IMR-90 (cell line): ENCODE measurements around the gene ARMC9. TPM values are rescaled to one million over a fixed set of nuclear protein-coding genes. Genes with fewer than 3 reads are reported as not detected.

ENCODE experiments used
- ATAC-seq: fragments of 200-7000 bp; cut with Tn5 transposase; 2 replicates; pipeline ENCODE4 v1.9.1; 2020; ENCODE audit warnings: low read depth, mild to moderate bottlenecking, moderate library complexity
- BruUV-seq: library from RNA; stranded (reverse); fragments of 400-500 nt; replicated peaks from 2 replicates; lab custom pipeline; 2021; lab: Mats Ljungman, UMichigan
- CTCF ChIA-PET: fragments of 300-600 bp; formaldehyde crosslinking; extraction: SDS; loops from one replicate; lab custom pipeline; 2021; ENCODE audit warnings: antibody characterized with exemption; lab: Yijun Ruan, JAX
- POLR2A ChIA-PET: fragments of 300-600 bp; sonication (Branson Sonifier 250); formaldehyde crosslinking; loops from one replicate; lab custom pipeline; 2022; ENCODE audit warnings: antibody characterized with exemption; ENCODE audit not compliant: unreplicated experiment; lab: Charles Lee
- DNase-seq: peaks from one replicate; pipeline ENCODE4 v3.0.0; 2013
- H2AFZ ChIP-seq: replicated peaks from 2 replicates; pipeline ENCODE3; 2013; ENCODE audit warnings: low read length, mild to moderate bottlenecking; ENCODE audit not compliant: poor library complexity
- H2AK5ac ChIP-seq: 2 replicates; pipeline ENCODE4 v1.6.1; 2013; ENCODE audit warnings: low read depth, low read length, inconsistent platforms
- H2AK9ac ChIP-seq: replicated peaks from 2 replicates; pipeline ENCODE3; 2013; ENCODE audit warnings: mild to moderate bottlenecking, low read depth, low read length, moderate library complexity; ENCODE audit not compliant: poor library complexity
- H2BK120ac ChIP-seq: 2 replicates; pipeline ENCODE4 v1.6.1; 2013; ENCODE audit warnings: low read depth, low read length, inconsistent platforms
- H2BK15ac ChIP-seq: 3 replicates; pipeline ENCODE4 v1.6.1; 2013; ENCODE audit warnings: low read depth, low read length, inconsistent platforms
- H2BK20ac ChIP-seq: 2 replicates; pipeline ENCODE4 v1.6.1; 2013; ENCODE audit warnings: low read depth, mild to moderate bottlenecking, inconsistent platforms, low read length, moderate library complexity
- H2BK5ac ChIP-seq: 2 replicates; pipeline ENCODE4 v1.6.1; 2013; ENCODE audit warnings: mild to moderate bottlenecking, low read depth, low read length, inconsistent platforms; ENCODE audit not compliant: poor library complexity, severe bottlenecking
- H3K14ac ChIP-seq: replicated peaks from 2 replicates; pipeline ENCODE4 v1.6.1; 2013; ENCODE audit warnings: low read depth, low read length, inconsistent platforms
- H3K18ac ChIP-seq: 2 replicates; pipeline ENCODE4 v1.6.1; 2013; ENCODE audit warnings: low read depth, low read length, control low read depth
- H3K23ac ChIP-seq: 2 replicates; pipeline ENCODE4 v1.6.1; 2013; ENCODE audit warnings: low read depth, low read length, inconsistent platforms
- H3K27ac ChIP-seq: 2 replicates; pipeline ENCODE4 v1.5.1; 2013; ENCODE audit warnings: mild to moderate bottlenecking, control low read depth, low read length; ENCODE audit not compliant: insufficient read depth
- H3K27me3 ChIP-seq: 2 replicates; pipeline ENCODE4 v1.6.1; 2013; ENCODE audit warnings: low read length; ENCODE audit not compliant: control insufficient read depth, insufficient read depth
- H3K36me3 ChIP-seq: 2 replicates; pipeline ENCODE4 v1.6.1; 2013; ENCODE audit warnings: low read length, mixed read lengths; ENCODE audit not compliant: control insufficient read depth, insufficient read depth
- H3K4ac ChIP-seq: 2 replicates; pipeline ENCODE4 v1.6.1; 2013; ENCODE audit warnings: low read depth, low read length, inconsistent platforms
- H3K4me1 ChIP-seq: 2 replicates; pipeline ENCODE4 v1.6.1; 2013; ENCODE audit warnings: low read length, mixed read lengths; ENCODE audit not compliant: control insufficient read depth, insufficient read depth
- H3K4me2 ChIP-seq: 2 replicates; pipeline ENCODE4 v1.6.1; 2013; ENCODE audit warnings: low read depth, mild to moderate bottlenecking, control low read depth, low read length, moderate library complexity
- H3K4me3 ChIP-seq: 2 replicates; pipeline ENCODE4 v1.5.1; 2013; ENCODE audit warnings: low read depth, mild to moderate bottlenecking, control low read depth, low read length, moderate library complexity; ENCODE audit not compliant: insufficient read depth
- H3K56ac ChIP-seq: 2 replicates; pipeline ENCODE4 v1.6.1; 2013; ENCODE audit warnings: low read length, inconsistent platforms; ENCODE audit not compliant: insufficient read depth; ENCODE audit errors: extremely low read depth
- H3K79me1 ChIP-seq, 2 experiments: 2 replicates each; pipeline ENCODE4 v1.6.1; 2013; ENCODE audit warnings: low read length in 2 of 2, inconsistent platforms in 1 of 2, low read depth in 1 of 2
- H3K9ac ChIP-seq: 2 replicates; pipeline ENCODE4 v1.6.1; 2013; ENCODE audit warnings: low read depth, low read length, control low read depth
- H3K9me1 ChIP-seq: 2 replicates; pipeline ENCODE4 v1.6.1; 2013; ENCODE audit warnings: low read length, inconsistent platforms; ENCODE audit not compliant: insufficient read depth
- H3K9me3 ChIP-seq: 2 replicates; pipeline ENCODE4 v1.6.1; 2013; ENCODE audit warnings: low read length; ENCODE audit not compliant: control insufficient read depth, insufficient read depth
- H4K20me1 ChIP-seq: 2 replicates; pipeline ENCODE4 v1.6.1; 2013; ENCODE audit warnings: low read length, inconsistent platforms; ENCODE audit not compliant: insufficient read depth
- H4K5ac ChIP-seq: 2 replicates; pipeline ENCODE4 v1.6.1; 2013; ENCODE audit warnings: mild to moderate bottlenecking, low read depth, low read length, control low read depth
- H4K8ac ChIP-seq, 2 experiments: 2 replicates each; pipeline ENCODE4 v1.6.1; 2013; ENCODE audit warnings: low read depth in 2 of 2, low read length in 2 of 2, control low read depth in 1 of 2, inconsistent platforms in 1 of 2
- H4K91ac ChIP-seq: 2 replicates; pipeline ENCODE4 v1.6.1; 2013; ENCODE audit warnings: low read depth, low read length, inconsistent platforms; ENCODE audit not compliant: insufficient read depth
- BHLHE40 ChIP-seq: fragments of 150-350 bp; IDR thresholded peaks from 2 replicates; pipeline ENCODE4 v1.6.1; 2016; ENCODE audit warnings: mild to moderate bottlenecking, low read depth, low read length
- CEBPB ChIP-seq: IDR thresholded peaks from 2 replicates; pipeline ENCODE4 v1.6.1; 2012; ENCODE audit warnings: low read depth, low read length, improper control_type of control experiment
- CHD1 ChIP-seq: IDR thresholded peaks from 2 replicates; pipeline ENCODE4 v1.6.1; 2012; ENCODE audit warnings: low read depth, low read length, improper control_type of control experiment
- CTCF ChIP-seq: conservative IDR thresholded peaks from 2 replicates; pipeline ENCODE4 v1.5.1; 2012; ENCODE audit warnings: mild to moderate bottlenecking, low read depth, low read length, improper control_type of control experiment
- FOS ChIP-seq: fragments of 150-350 bp; IDR thresholded peaks from 2 replicates; pipeline ENCODE4 v1.6.1; 2016; ENCODE audit warnings: low read depth, low read length
- MAFK ChIP-seq: IDR thresholded peaks from 2 replicates; pipeline ENCODE4 v1.6.1; 2012; ENCODE audit warnings: low read depth, low read length, improper control_type of control experiment
- MAZ ChIP-seq: IDR thresholded peaks from 2 replicates; pipeline ENCODE4 v1.6.1; 2012; ENCODE audit warnings: low read depth, mild to moderate bottlenecking, low read length, improper control_type of control experiment, moderate library complexity, borderline replicate concordance
- MXI1 ChIP-seq: IDR thresholded peaks from 2 replicates; pipeline ENCODE4 v1.6.1; 2012; ENCODE audit warnings: low read depth, mild to moderate bottlenecking, low read length, moderate library complexity, borderline replicate concordance
- NFE2L2 ChIP-seq: fragments of 150-350 bp; IDR thresholded peaks from 2 replicates; pipeline ENCODE4 v1.6.1; 2016; ENCODE audit warnings: low read depth, mild to moderate bottlenecking, low read length
- POLR2A ChIP-seq: IDR thresholded peaks from 2 replicates; pipeline ENCODE4 v1.6.1; 2012; ENCODE audit warnings: mild to moderate bottlenecking, low read depth, low read length
- RAD21 ChIP-seq: IDR thresholded peaks from 2 replicates; pipeline ENCODE4 v1.6.1; 2012; ENCODE audit warnings: low read length, improper control_type of control experiment
- RCOR1 ChIP-seq: IDR thresholded peaks from 2 replicates; pipeline ENCODE4 v1.6.1; 2012; ENCODE audit warnings: mild to moderate bottlenecking, low read length, improper control_type of control experiment; ENCODE audit not compliant: insufficient replicate concordance
- RFX5 ChIP-seq: IDR thresholded peaks from 2 replicates; pipeline ENCODE4 v1.8.0; 2012; ENCODE audit warnings: low read depth, mild to moderate bottlenecking, low read length, moderate library complexity
- SMC3 ChIP-seq: fragments of 150-350 bp; IDR thresholded peaks from 2 replicates; pipeline ENCODE4 v1.6.1; 2016; ENCODE audit warnings: low read depth, mild to moderate bottlenecking, antibody characterized with exemption, low read length, moderate library complexity
- WGBS, 2 experiments: methylation state at CpG; one replicate each; pipeline versions ENCODE4 v1.1.5 to v1.1.7; 2013; ENCODE audit warnings: missing lambda C conversion rate in 2 of 2; ENCODE audit not compliant: insufficient read length in 1 of 2; ENCODE audit errors: extremely low coverage in 2 of 2; 5-methylcytosine and 5-hydroxymethylcytosine counted together
- dilution Hi-C: fragments of 300-500 bp; cut with HindIII; formaldehyde crosslinking; loops from one replicate; pipeline ENCODE4 v1.14.3; 2018; ENCODE audit warnings: low sequenced_read_pairs; ENCODE audit not compliant: unreplicated experiment
- in situ Hi-C: fragments of 300-500 bp; cut with MboI; formaldehyde crosslinking; loops from 3 replicates; pipeline ENCODE4 v1.14.3; 2019; ENCODE audit warnings: low sequenced_read_pairs, inconsistent platforms, mixed read lengths
- intact Hi-C: fragments of 100-400 bp; cut with micrococcal nuclease; formaldehyde crosslinking; loops from 2 replicates; pipeline ENCODE4 v1.10.0; 2022
- polyA plus RNA-seq, 3 experiments: library from polyadenylated mRNA; depleted of rRNA; stranded (reverse); fragments of >200 nt; gene quantifications; 2 replicates each; pipeline ENCODE4 v1.2.3, GENCODE V29; 2012; ENCODE audit warnings: low replicate concordance in 1 of 3
- total RNA-seq: library from RNA; depleted of rRNA; stranded (reverse); fragments of >200 nt; gene quantifications from 2 replicates; pipeline ENCODE4 v1.2.3, GENCODE V29; 2012
- TF ChIP-seq, protein P1 (sequence below): fragments of 150-350 bp; IDR thresholded peaks from 2 replicates; pipeline ENCODE4 v1.6.1; 2017; ENCODE audit warnings: mild to moderate bottlenecking, antibody characterized with exemption, low read length, low read depth
- TF ChIP-seq, protein P2 (sequence below): fragments of 150-350 bp; IDR thresholded peaks from 2 replicates; pipeline ENCODE4 v1.6.1; 2016; ENCODE audit warnings: low read depth, mild to moderate bottlenecking, low read length, moderate library complexity, borderline replicate concordance

ARMC9 gene
- total and polyA plus RNA-seq, 2 of the 4 experiments (the other 2 are of a cell fraction): 36.0 to 46.6 TPM

DNA sequence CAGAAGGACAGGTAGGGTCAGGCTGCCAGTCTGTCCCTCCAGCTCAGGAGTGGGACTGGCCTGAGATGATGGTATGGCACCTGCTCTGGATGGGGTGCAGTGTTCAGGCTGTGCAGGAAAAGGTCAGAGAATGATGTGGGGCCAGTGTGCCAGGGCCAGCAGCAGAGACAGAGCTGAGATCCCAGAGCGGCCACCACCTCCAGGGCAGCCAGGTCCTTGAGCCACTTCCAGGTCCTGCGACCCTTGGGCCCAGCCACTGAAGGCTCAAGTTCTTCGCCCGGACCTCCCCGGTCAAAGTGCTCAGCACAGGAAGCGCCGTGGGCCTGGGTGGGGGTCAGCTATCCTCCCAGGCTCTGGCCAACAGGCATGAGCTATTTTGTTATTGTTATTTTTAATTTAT is 12.1 kb upstream of the ARMC9 start:
- no peak overlapping the region; the same call in 1 of the 2 replicates for H4K5ac ChIP-seq
- 83% methylated on average over 1 of the region's 7 CpGs; no CpG with 5 or more reads in 1 of the 2 experiments for WGBS, 2 experiments
- CTCF ChIA-PET: interaction anchor here (1.3 to 1.7 kb wide), 2 partner anchors 82 to 84 kb away, joined by 3 to 5 read pairs; no protein-coding TSS in a partner anchor

More for the DNA sequence above, 12.1 kb upstream of the ARMC9 start:
- no peak overlapping the region for H3K18ac ChIP-seq
- H2BK15ac ChIP-seq: peak overlapping the region; percentile 65; the same call in 1 of the 3 replicates
- peak overlapping the region; percentile 43; the same call in 1 of the 2 replicates for H2AK5ac ChIP-seq
- no peaks in the 10 kb centered on the region for H4K20me1 ChIP-seq
- H2BK5ac ChIP-seq: no peak overlapping the region
- no peak overlapping the region for H3K9ac ChIP-seq
- POLR2A ChIA-PET: no interaction called here
- peak overlapping the region; percentile 38; the same call in 1 of the 2 replicates for H4K91ac ChIP-seq
- peak overlapping the region; percentile 35 for H2BK20ac ChIP-seq
- no peak overlapping the region for H3K23ac ChIP-seq
- no peak overlapping the region for H4K8ac ChIP-seq
- H3K36me3 ChIP-seq: no peaks in the 10 kb centered on the region
- no peaks in the 10 kb centered on the region for H3K9me3 ChIP-seq
- no peaks in the 10 kb centered on the region for H3K79me1 ChIP-seq
- H3K4ac ChIP-seq: peak overlapping the region; percentile 55; the same call in 1 of the 2 replicates
- peak overlapping the region; percentile 47 for H2BK120ac ChIP-seq
- H3K4me3 ChIP-seq: no peak overlapping the region
- no peak overlapping the region for H2AFZ ChIP-seq
- H3K4me2 ChIP-seq: no peak overlapping the region
- ATAC-seq (no peak), DNase-seq (no peak)
- no peaks in the 10 kb centered on the region for H3K9me1 ChIP-seq
- TF ChIP-seq MAFK (no peak), POLR2A (no peak), RCOR1 (no peak), MAZ (no peak), BHLHE40 (no peak), FOS (no peak), CHD1 (no peak), MXI1 (no peak), CEBPB (no peak), RAD21 (no peak), RFX5 (no peak), SMC3 (no peak), NFE2L2 (no peak), CTCF (no peak)
- TF ChIP-seq, protein P1, sequence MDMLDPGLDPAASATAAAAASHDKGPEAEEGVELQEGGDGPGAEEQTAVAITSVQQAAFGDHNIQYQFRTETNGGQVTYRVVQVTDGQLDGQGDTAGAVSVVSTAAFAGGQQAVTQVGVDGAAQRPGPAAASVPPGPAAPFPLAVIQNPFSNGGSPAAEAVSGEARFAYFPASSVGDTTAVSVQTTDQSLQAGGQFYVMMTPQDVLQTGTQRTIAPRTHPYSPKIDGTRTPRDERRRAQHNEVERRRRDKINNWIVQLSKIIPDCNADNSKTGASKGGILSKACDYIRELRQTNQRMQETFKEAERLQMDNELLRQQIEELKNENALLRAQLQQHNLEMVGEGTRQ: no peak
- TF ChIP-seq, protein P2, sequence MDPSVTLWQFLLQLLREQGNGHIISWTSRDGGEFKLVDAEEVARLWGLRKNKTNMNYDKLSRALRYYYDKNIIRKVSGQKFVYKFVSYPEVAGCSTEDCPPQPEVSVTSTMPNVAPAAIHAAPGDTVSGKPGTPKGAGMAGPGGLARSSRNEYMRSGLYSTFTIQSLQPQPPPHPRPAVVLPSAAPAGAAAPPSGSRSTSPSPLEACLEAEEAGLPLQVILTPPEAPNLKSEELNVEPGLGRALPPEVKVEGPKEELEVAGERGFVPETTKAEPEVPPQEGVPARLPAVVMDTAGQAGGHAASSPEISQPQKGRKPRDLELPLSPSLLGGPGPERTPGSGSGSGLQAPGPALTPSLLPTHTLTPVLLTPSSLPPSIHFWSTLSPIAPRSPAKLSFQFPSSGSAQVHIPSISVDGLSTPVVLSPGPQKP: no peak
- H3K27ac ChIP-seq: no peak overlapping the region
- H3K27me3 ChIP-seq: no peaks in the 10 kb centered on the region
- no peak overlapping the region for H3K56ac ChIP-seq
- H3K4me1 ChIP-seq: peaks cover 8% of the 10 kb centered on the region; the same call in 1 of the 2 replicates
- dilution Hi-C loops: no loop called here
- in situ Hi-C loops: no loop called here
- intact Hi-C loops: no loop called here
- H2AK9ac ChIP-seq: peak overlapping the region; percentile 21
- H3K14ac ChIP-seq: 0 out of 2 replicates have a peak overlapping the region, but pooled peaks have one; percentile 34
- no TSS peak for BruUV-seq
